Dedifferentiated amniotic fluid mesenchymal stem cell (primary cell): Measurements from ENCODE around the gene TNFSF11.

Experiments
- DNase-seq: peaks from one replicate; pipeline ENCODE4 v3.0.0-alpha.2; 2016; ENCODE audit errors: extremely low spot score

Gene TNFSF11

DNA sequence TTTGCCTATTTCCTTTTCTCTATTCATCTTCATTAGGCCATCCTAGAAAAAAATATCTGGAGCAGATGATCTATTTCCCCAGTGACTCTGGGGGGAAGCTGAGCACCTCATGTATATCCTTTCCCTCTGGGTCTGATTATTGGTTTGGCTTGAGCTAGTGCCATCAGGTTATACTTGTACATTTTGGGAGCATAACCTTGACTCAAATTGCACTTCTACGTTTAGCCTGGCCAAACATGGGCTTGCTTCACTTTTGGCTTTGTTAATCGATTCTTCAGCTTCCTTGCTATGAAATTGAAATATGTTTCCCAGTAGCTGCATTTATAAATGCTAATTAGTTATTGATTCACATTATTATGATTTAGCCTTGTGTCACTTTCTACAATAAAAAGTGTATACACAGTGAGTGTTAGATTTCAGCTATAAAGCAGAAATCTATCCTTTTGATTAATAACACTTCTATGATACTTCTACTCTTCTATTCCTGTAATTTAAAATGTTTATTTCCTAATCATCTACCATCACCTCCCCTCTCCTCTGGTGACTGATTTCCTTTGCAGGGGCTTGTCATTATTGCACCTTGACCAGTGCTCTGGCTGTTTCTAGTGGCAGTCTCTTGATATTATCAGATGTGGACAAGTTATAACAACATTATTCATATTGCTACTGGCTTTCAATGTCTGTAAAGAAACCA lies 37.3 kb downstream of the TNFSF11 start:
- DNase-seq, result no peak

DNA sequence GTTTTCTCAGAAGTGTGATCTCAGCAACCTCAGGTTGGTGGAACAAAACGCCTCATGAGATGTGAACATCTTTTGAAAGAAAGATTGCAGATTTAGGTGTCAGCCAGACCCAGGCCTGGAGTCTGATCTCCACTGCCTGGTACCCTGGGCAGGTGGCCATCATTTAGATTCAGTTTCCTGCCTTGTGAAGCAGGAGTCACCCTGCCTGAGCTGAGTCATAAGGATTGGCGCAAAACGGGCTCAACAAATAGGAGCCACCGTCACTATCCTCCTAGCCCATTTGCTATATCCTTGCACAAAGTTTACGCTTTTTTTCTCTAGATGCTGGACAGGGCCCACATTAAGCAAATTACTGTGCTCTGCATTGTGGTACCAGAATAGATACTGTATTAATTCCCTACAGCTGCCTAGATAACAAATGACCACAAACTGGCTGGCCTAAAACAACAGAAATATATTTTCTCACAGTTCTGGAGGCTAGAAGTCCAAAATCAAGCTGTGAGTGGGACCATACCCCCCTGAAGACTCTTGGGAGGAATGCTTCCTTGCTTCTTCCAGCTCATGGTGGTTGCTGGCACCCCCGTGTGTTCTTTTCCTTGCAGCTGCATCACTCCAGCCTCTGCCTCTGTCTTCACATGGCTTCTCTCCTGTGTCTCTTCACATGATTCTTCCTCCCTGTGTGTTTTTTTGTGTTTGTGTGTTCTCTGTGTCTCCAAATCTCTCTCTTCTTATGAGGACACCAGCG lies 38.2 kb downstream of the TNFSF11 start:
- DNase-seq, result no peak

DNA sequence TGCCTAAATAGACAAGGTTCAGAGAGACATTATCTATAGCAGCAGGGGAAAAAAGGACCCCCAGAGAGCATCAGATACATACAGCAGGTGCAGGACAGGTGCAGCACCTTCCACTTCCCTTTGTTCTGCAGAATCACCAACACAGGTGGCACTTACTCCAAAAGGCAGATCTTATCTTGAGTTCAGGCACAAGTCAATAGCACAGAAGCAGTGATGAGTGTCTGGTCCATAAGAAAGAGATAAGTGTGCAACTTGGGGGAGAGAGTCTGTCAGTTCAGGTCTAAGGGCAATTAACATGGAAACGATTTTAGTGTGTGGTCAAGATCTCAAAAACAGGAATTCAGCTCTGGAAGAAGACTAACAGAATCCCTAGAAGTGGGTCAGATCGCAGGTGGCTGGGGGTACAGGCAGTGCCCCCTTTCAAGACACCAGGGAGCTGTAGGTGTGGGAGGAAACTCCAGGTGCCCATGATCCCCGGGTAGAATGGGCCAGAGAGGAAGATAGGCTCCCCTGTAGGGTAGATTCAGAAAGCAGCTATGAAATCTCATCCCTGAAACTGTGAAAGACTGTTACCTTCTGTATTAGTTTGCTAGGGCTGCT lies 40.6 kb downstream of the TNFSF11 start:
- DNase-seq, result no peak

DNA sequence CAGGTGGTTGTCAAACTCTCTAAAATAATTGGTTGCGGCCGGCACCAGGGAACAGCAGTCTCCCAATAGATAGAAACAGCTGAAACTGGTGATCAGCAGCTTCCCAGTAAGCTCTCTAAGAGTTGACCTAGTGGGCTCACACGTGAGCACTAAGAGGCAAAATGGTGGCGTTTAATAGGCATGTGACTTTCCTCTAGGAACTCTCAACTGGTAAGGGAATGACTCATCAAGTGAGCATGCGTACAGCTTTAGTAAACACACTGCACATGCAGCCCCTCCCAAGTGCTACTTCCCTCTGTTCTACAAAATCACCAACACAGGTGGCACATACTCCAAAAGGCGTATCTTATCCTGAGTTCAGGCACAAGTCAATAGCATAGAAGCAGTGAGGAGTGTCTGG lies 41.7 kb downstream of the TNFSF11 start:
- DNase-seq, result no peak

DNA sequence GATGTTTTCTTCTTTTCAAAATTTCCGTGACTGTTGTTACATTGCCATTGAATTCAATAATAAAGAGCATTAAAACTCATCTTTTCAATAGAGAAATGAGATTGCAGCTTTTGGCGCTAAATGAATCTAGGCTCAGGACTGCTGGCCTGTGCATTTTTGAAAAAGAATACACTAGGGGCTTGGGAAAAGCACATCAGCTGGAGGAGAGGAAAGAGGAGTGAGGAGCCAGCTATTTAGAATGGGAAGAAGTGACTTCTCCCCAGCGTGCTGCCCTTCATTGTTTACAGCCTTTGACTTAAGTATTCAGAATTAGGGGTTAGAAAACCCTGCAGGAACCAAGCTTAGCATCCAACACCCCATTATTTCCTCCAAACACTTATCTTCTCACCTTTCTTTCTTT lies 43.3 kb downstream of the TNFSF11 start:
- no peak for DNase-seq

DNA sequence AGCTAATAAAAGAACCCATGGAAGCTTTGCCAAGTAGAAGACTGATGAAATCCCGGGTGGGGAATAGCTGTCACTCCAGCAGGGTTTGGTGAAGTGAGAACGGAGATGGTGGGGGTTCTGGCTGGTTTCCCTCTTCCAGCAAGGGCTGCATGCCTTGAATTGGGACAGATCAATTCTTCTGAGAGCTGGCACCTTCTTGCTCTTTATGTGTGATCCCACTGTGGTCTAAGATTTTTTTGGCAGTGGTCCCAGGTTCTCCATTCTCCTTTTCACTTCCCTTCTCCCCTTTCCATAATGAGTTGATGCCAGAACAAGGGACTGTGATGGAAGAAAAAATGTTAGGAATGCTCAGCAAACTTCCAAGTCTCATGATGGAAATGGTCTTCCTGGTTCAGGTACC lies 50.0 kb downstream of the TNFSF11 start:
- DNase-seq, result no peak

DNA sequence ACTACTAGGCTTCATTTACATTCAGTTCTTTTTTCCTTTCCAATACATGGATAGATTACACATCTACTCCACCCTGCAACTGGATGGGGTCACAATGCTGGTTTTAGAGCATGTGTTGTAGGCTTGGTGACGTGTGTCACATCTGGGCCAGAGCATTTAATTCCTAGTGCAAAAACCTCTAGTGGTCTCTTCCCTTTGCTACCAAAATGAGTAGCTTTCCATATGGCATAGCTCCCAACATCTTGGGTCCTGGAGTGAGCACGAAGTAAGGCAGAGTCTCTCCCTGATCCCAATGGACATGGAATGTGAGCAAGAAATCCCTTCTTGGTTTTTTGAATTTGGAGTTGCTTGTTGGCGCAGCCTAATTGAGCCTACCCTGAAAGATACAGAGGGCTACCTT lies 51.7 kb downstream of the TNFSF11 start:
- no peak for DNase-seq

DNA sequence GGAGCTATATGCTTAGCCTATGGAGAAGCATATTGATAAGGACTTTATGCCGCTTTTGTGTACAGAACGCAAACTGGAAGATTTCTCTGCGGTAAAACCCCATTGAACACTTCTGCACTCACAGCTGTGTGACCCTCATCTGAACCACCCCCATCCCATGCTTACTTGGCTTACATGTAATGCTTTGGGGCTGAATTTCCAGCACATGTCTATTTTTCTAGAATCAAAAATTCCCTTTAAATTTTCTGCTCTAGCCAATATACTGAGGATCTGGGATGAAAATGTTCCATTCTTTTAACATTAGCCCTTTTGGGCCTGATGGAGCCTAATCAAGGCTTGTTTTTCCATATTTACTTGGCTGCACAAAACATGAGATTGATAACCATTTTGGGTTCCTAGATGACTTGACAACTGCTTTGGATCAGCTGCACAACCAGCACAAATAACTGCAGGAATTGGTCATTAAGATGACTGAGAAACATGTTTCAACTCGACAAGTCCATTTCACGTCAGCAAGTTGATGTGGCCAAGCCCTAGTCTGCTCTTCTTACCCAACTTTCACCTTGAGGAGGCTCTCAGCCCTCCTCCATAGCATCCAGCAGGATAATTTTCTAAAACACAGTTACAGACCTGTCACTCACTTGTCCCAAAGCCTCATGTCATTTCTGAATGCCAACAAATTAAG lies 52.4 kb downstream of the TNFSF11 start:
- DNase-seq, result no peak

DNA sequence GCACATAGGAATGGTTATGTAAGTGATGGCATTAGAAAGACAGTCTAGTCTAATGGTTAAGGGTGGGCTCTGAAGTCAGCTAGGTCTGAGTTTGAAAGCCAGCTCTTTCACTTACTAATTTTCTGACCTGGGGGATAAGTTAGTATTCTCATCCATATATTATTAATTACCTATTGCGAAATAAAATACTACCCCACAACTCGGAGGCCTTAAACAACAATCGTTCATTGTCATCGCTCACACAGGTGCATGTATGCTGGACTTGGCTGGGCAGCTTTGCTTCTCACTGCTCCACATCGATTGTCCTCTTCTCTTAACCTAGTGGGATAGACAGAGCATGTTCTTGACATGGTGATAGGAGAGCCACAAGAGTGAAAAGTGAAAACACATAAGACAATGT lies 54.7 kb downstream of the TNFSF11 start:
- no peak for DNase-seq

DNA sequence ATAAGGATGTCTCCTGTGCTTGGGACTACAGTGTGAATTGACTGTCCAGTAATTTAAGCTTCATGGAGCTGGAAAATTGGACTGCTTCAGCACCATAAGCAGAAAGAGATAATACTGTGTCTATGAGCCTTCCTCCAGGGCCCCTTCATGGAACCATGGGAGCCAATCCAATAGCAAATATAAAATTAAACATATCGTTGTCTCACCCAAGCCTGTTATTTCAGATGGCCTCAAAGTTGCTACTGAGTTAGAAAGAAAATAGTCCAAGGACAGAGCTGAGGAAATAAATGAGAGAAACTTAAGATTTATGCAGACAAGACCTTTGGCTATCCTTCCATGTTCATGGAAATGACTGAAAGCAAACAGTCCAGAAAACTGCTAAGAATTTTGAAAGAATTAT lies 57.2 kb downstream of the TNFSF11 start:
- DNase-seq, result no peak

DNA sequence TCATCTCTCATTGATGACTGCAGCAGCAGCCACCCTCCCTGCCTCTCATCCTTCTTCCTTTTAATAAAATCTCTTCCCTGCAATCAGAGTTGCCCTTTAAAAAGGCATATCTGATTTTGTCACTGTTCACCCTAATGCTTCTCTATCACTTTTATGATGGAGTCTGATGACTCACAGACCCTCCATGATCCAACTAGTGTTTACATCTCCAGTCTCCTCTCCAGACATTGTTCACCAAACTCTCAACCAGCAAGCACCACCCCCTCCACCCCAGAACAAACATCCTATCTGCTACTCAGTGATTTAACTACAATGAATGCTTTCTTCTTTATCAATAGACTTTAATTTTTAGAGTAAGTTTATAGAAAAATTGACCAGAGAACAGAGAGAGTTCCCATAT lies 59.5 kb downstream of the TNFSF11 start:
- DNase-seq, result no peak

DNA sequence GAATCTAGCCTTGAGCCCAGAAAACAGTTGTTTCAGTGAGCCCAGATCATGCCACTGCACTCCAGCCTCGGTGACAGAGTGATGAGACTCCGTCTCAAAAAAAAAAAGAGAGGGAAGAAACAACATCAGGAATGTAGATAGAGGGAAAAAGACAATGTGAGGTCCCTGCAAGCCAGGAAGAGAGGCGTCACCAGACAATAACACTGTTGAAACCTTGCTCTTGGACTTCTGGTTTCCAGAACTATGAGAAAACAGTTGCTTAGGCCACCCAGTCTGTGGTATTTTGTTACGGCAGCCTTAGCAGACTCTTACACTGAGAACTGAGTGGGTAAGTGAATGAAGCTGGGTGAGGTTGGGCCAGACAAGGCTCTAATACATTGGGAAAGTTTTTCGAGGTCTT lies 64.1 kb downstream of the TNFSF11 start:
- DNase-seq, result no peak

DNA sequence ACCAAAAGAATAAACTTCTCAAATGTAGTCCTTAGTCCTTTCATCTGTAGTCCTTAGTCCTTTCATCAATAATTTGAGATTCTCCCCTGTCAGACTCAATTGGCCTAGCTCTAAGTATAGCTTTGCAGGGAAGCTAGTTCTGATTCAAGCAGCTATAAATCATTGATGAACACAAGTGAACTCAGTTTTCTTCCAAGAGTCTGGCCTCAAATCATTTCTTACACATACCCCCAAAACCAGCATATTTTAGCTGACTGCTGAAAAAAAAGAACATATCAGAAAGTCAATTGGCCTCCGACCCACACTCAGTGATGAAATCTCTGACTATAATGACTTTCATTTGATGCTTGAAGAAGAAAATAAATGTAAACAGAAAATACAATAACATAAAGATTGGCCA lies 64.9 kb downstream of the TNFSF11 start:
- DNase-seq, result no peak

DNA sequence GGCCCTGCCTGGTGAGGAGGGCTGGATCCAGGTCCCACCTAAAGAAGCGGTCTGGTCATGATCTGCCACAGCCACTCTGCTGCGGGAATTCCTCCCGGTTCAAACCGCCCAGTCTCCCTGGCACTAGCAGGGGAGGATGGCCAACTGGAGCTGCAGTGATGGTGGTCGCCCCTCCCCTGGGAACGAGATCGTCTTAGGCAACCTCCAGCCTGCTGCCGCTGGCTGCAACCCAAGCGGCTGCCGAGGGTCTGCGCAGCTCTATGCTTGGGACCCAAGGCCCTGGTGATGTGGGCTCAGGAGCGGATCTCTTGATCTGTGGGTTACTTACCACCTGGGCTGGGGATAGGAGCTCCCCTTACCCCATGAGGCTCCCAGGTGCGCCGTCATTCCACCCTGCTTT lies 69.1 kb downstream of the TNFSF11 start:
- no peak for DNase-seq

DNA sequence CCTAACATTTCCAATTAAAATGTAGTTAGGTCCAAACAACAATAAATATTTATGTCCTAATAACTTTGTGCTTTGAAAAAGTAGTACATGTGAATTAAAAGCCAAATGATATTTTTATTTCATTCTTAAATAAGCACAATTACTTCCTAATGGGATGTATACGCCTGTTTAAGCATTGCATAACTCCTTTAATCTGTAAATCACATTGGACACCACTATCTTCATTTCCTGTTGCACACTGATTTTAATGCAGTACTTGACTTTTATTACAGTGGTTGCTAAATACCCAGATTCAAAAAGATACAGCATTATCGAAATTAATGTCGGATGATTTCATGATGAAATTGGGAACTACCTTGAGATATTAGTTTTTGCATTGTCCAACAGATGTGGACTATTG lies 70.9 kb downstream of the TNFSF11 start:
- no peak for DNase-seq

DNA sequence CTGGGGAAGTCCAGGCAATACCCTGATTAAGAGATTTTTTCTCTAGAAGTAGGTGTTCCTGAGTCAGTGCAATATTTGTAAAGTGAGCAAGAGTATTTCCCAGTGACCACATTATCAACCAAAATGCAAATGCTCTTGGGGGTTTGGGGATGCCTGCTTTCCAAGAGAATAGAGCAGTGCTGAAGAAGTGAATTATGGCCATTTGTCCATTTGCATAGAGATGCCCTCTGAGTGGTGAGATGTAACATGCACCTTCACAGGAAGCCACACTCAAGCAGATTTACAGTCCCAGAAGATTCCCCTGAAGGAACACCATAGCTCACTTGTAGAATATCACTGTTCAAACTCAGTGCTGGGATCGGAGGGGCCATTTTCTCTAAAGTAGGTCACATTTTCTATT lies 71.8 kb downstream of the TNFSF11 start:
- DNase-seq, result no peak

DNA sequence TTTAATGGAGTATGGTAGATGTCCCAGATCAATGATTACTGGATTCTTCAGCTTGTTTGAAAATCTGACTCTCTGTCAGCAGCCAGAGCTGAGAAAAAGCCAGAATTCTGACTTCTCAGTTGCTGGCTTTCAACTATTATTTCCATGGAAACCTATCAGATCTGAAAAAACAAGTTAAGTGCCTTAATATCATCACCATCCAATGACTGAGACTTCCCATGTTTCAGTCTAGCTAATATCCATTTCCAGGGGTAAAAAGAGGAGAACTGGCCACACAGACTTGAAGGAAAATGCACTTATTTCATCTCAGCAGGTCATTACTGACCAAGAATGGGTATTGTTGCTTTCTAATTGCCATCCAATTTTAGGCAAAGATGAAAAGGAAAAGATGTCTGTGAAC lies 75.2 kb downstream of the TNFSF11 start:
- DNase-seq, result no peak

DNA sequence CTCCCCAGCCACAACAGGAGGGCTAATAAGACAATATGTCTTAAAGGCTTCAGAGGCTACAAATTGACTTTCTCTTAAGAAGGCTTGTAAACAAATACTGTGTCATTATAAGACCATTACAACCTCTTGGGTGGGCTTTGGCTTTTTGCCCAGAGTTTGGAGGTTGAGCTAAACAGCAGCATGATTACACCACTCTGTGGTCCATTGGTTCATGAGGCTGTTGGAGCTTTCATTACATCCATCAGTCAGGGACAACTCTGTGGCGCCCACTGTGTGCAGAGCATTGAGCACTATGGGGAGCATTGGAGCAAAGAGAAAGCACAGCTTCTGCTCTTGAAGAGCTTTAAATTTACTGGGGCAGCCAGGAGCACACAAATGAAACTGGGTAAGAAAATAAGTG lies 75.9 kb downstream of the TNFSF11 start:
- no peak for DNase-seq

DNA sequence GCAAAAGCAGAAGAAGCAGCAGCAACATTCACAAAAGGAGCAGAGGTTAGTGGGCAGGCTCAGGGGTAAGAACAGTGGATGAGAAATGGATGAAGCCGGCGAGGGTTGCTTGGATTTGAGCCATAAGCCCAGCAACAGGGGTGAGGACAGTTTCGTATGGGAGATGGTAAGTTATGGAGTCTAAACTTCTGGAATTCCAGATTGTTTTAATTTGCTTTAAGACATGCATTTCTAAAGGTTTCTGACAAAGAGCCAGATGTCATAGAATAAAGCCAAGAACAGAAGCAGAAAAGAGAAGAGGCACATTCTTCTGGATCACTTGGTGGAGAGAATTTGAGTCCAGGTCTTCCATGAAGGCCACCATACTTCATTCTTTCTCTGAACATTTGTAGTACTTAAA lies 76.6 kb downstream of the TNFSF11 start:
- DNase-seq, result no peak

DNA sequence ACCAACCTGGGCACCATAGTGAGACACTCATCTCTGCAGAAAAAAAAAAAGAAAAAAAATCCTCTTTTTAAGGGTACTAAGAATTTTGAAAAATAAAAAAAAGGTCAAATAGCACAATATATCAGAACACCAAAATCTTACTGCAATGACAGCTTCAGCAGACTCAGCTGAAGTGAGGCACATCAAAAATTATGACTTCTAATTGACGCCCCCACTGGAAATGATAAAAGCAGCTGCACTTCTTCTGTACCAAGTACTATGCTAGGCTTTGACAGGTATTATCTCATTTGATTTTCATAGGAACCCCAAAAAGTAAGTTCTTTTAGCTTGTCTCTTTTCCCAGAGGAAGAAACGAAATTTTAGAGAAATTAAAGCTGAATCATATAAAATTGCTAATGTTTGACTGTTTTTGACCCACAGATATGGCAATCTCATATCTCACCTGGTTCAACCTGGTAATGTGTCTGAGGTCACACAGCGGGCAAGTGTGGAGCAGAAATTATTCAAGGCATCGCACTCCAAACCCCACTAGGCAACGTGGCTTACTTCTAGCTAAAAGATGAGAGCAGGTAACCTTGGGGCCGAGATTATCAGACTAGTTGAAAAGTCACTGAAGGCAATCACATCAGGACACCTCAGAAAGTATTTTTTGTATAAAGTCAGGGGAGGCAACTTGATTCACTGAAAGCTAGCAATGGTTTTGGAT lies 78.1 kb downstream of the TNFSF11 start:
- no peak for DNase-seq

DNA sequence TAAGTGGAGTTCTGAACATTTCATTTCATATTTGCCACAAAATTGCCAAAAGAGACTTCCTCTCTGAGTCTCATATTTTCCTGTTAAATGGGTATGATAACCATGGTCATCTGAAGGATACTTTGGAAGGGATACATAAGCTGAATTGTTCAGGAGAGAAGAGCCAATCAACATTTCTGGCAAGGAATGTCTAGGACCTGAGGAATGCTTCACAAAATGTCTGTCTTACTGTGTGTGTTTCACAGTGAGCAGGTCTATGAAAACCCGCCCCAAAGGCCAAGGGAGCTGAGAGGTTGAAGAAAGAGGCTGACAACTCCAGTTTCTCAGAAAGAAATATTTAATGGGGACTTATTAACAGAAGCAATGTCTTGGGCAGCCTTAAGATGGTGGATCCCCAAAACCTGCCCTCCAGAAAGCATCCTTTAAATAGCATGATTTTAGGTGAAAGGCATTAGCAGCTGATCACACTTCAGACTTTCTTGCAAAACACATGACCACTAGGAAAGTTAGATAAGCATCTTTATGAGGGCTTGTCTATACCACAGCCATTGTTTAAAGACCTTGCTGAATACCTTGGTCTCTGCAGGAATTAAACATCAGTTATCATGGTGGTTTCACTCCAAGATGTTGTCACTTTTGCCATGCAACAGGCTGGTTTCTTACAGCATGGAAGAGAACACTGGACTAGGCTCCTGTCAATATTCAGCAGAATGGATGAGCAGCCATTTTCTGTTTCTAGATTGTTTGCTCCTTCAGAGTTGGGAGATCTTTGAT lies 78.9 kb downstream of the TNFSF11 start:
- no peak for DNase-seq
